NCI-H82 treated with DMSO at 0.1 percent for 48 hours (cell line): ENCODE measurements around the gene SCT.

Source experiments
- DNase-seq: peaks from one replicate; lab custom pipeline; 2025; ENCODE audit not compliant: unreplicated experiment; lab: John Stamatoyannopoulos, UW

The SCT gene

DNA sequence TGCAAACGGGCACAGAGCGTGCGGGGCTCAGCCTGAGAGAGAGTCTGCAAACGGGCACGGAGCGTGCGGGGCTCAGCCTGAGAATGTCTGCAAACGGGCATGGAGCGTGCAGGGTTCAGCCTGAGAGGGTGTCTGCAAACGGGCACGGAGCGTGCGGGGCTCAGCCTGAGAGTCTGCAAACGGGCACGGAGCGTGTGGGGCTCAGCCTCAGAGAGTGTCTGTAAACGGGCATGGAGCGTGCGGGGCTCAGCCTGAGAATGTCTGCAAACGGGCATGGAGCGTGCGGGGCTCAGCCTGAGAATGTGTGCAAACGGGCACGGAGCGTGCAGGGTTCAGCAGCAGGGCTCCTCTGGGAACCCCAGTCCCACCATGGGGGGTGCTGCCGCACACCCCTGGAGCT lies 37.2 kb downstream of the SCT start:
- no peak for DNase-seq

DNA sequence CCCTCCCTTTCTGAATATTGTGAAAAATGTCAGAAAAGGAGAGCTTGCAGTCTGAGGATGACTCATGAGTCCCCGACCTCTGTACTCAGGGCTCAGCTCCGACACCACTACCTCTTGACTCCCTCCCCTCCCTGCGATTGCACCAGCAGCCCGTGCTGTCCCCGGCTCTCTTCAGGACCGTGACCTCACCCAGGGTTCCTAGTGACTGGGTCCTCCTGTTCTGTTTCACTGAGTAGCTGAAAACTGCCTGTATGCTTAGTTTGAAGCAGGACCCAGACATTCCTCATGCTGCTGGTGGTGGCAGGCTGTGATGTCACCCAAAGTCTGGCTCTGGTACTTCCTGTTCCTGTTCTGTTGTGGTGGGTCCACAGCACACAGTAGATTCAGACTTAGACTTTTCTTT lies 39.0 kb downstream of the SCT start:
- DNase-seq = no peak

DNA sequence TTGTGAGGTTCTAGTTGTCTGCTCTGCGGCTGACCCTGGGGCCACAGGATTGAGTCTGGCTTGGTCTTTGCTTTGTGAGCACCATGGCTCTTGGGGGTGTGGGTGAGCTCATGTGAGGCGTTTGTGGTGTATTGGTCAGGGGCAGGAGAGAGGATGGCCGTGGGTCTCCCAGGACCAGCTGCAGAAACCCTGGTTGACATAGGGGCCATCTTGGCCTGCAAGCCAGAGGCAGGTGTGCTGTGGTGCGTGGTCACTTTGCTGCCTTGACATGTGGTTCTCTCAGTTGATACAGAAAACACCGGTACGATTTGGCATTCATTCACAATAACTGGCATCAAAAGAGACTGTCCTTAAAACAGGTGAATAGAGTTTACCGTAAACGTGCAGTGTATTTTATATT lies 39.4 kb downstream of the SCT start:
- no peak for DNase-seq

DNA sequence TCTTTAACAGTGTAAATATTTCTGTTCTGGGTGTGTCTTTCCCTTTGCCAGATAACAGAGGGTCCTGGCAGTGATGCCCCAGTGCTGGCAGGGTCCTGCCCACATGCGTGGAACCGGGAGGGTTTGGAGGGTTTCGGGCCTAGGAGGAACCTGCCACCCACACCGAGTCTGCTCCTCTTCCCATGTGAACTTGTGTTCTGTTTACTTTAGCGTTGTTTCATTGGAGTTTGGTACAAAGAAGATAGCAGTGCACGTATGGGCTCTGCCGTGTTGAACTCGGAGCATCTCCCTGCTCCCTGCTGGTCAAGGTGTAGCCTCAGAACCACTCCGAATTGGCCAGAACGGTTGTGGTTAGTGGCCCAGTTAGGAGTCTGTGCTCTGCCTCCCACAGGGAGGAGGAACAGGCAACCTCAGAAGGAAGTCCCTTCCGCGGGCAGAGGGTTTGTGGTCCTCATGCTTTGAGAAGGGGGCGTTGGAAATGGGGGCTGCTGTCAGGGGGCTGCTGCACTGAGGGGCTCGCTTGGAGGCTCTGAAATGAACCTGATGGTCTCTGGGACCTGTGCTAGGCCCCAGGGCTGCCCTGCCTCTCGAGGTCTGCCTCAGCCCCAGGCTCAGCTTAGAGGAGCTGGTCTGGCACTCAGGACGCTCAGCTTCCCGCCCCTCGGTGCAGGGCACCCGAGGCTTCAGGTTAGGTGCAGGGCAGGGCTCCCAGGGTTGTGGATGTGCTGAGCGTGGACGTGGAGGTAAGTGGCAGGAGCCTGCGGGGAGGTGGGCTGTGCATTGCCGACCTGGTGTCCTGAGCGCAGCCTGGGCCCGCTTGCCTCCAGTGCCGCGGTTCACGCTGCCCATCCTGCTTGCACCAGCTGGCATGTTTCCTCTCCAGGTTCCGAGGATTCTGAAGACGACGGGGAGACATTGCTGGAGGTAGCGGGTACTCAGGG lies 40.3 kb downstream of the SCT start:
- no peak for DNase-seq

DNA sequence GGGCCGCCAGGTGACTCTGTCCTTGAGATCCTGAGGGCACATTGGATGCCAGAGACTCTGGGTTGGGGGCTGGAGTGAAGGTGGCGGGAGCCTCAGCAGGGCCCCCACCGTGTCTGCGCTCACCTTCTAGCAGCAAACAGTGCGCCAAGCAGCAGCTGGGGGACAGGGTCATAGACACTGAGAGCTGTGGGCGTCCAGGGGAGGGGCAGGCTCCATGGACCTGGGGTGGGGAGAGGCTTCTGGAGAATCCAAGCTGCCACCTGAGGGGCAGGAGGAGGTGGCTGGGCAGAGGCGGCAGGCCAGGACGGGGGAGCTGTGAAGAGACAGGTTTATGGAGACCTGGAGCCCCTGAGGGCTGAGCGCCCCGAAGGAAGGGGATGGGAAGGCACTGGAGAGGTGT lies 42.7 kb downstream of the SCT start:
- DNase-seq = no peak

DNA sequence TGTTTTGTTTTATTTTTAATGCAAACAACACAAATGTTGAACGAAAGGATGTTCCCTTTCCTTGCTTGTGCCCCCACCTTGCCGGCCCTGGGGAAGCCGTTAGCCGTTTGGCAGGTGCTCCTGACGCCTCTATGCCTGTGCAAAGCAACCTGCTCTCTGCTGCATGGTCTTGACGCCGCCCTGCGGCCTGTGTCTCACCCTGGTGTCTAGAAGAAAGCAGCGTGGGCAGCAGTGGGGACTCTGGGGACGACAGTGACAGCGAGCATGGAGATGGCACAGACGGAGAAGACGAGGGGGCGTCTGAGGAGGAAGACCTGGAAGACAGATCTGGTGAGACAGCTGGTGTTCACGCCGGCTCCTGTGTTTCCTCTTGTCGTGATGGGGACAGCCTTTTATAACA lies 45.2 kb downstream of the SCT start:
- no peak for DNase-seq

DNA sequence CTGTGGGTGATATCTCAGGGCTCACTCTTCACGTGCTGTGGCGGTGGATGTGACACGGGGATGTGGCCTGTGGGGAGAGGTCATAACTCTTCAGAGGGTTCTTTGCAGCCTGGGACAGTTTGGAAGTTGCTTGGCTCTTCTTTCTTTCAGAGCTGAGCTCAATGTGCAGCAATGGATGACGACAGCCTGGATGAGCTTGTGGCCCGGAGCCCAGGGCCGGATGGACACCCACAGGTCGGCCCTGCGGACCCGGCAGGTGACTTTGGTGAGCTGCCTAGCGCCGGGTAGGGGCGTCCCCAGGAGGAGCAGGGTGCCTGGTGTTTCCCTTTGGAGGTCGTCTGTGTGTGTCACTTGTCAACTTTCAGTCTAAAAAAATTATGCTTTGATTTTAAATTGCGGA lies 45.6 kb downstream of the SCT start:
- DNase-seq = no peak

DNA sequence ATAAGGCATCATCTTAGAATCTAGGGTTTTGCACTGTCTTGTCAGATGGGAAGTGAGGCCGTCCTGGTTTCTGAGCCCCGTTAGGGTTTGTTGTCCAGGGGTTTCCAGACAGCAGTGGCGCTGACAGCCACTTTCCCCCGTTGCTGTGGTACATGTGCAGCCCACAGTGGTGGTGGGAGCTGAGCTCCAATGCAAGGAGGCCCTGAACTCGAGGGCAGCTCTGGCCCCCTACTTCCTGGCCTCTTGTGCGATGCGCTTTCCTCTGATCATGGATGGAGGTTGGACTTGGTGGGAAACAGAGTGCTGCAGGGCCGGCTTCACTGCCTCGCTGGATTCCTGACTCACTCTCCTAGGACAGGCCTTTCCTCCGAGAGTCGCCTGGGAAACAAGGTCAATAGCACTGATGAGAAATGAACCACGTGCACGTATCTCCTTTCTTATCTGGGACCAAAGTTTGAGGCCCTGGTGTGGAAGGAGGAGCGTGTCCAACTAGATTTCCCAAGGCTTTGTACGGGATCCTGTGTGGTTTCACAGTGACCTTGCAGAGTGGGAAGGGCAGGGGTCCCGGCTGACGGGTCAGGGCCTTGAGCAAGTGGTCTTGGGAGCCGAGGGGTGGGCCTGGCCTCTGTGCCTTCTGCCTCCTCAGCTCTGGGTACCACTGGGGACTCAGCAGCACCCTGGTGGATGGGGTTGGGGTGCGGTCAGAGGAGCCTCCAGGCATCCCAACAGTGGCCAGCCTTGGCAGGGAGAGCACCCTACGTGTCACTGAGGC lies 47.0 kb downstream of the SCT start:
- DNase-seq = no peak

DNA sequence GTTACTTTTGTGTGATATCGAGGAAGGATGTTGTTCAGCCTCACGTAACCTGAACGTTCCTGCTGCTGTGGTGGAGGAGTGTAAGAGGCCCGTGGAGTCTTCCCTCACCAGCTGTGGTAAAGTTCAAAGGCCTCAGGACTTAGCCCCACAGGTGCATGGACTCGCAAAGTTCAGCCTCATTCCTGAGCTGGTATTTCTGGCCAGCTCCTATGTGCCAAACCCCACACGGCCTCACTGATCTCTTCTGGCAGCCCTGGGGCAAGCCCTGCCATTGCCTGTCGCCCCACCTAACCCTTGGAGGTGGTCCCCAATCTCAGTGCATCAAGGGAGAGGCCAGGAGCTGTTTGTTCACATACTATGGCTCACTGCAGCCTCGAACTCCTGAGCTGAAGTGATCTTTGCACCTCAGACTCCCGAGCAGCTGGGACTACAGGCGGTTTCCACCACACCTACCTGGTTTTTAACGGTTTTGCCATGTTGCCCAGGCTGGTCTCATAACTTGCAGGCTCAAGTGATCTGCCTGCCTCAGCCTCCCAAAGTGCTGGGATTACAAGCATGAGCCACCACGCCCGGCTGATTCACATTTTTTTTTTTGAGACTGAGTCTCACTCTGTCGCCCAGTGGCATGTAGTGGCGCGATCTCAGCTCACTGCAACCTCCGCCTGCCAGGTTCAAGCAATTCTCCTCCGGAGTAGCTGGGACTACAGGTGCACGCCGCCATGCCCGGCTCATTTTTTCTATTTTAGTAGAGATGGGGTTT lies 48.5 kb downstream of the SCT start:
- no peak for DNase-seq

DNA sequence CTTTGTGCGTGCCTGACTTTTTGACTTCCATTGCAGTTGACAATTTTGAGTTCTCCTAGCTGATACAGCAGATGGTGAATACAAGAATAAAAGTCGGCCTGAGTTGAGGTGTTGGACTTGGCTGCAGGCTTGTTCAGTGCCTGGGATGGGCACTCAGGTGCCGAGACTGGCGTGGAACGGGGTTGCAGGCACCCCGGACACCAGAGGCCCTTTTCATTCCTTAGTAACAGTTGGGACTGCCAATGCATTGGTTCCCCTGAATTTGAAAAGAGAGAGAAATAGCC lies 49.4 kb downstream of the SCT start:
- no peak for DNase-seq

DNA sequence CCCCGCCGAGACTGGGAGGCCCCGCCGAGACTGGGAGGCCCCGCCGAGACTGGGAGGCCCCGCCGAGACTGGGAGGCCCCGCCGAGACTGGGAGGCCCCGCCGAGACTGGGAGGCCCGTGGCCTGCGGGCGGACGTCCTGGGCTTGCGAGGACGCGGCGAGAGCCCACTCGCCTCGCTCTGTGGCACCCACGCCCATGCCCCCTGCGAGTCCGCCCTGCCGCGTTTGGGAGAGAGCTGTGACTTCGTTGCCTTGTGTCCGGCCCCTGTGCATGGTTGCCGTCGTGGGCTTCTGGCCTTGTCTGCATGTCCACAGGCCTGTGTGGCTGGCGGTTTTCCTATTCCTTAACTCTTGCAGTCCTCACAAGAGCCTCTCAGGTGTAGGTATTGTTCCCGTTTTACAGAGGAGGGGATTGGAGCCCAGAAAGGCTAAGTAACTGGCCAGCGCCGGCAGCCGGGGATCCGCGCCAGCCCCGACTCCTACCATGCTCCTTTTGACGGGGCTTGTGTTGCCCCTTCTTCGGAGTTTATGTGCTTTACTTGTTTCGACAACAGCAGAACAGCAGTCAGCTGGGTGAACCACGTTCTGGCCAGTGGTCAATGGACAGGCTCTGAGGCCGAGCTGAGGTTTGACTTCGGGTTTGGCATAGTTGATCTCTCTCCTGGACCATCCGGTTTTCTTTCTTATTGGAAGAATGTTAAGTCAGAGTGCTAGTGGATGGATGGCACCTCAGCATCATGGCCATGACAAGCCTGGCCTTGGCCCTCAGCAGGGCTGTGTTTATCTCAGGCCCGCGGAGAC lies 50.0 kb downstream of the SCT start:
- no peak for DNase-seq
